Kidney epithelial cell (primary cell): ENCODE results near the gene ATP13A4. TPM values are rescaled to one million over a fixed set of nuclear protein-coding genes. Genes with fewer than 3 reads are reported as not detected.

Experiments used
- DNase-seq: peaks from one replicate; pipeline ENCODE4 v3.0.0-alpha.2; 2010; ENCODE audit warnings: low read depth
- H3K27me3 ChIP-seq: 2 replicates; pipeline ENCODE4 v1.6.0; 2011; ENCODE audit warnings: low read length; ENCODE audit not compliant: control insufficient read depth, insufficient read depth
- H3K36me3 ChIP-seq: 2 replicates; pipeline ENCODE4 v1.5.1; 2011; ENCODE audit warnings: low read length; ENCODE audit not compliant: control insufficient read depth, insufficient read depth
- H3K4me3 ChIP-seq: 2 replicates; pipeline ENCODE4 v1.5.1; 2011; ENCODE audit warnings: low read depth, mild to moderate bottlenecking, control low read depth, low read length
- total RNA-seq: library from RNA; depleted of rRNA; stranded (reverse); fragments of >200 nt; gene quantifications from 2 replicates; pipeline ENCODE4 v1.2.3, GENCODE V29; 2015
- TF ChIP-seq, protein P1 (sequence below): IDR thresholded peaks from 2 replicates; pipeline ENCODE4 v1.5.1; 2011; ENCODE audit warnings: mild to moderate bottlenecking, moderate library complexity, low read length, control low read depth, inconsistent platforms; ENCODE audit not compliant: insufficient read depth, poor library complexity, severe bottlenecking

ATP13A4 gene
- total RNA-seq: 0.42 and 1.6 TPM in 2 replicates

DNA sequence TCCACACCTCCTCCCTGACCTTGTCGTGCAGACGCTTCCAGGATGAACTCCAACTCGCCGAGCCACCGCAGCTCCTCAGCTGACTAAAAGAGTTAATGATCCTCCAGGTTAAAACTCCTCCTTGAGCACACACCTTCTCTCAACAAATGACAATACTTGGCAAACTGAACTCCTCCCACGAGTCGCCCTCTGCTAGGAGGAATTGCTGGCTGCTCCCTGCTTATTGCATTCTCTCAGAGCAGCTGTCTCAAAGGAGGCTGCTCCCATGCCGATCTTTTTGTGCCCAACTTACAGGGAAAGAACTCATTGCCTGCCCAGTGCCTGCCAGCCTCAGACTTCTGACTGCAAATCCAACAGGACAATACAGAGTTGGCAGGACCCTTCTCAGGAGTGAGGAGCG is at the start of gene ATP13A4:
Gene ATP13A4 (minus strand): TSS at position 85 of the 400 bp plus-strand sequence. CDS start 96 bp downstream, outside the sequence.
- no peak for DNase-seq
- TF ChIP-seq, protein P1, sequence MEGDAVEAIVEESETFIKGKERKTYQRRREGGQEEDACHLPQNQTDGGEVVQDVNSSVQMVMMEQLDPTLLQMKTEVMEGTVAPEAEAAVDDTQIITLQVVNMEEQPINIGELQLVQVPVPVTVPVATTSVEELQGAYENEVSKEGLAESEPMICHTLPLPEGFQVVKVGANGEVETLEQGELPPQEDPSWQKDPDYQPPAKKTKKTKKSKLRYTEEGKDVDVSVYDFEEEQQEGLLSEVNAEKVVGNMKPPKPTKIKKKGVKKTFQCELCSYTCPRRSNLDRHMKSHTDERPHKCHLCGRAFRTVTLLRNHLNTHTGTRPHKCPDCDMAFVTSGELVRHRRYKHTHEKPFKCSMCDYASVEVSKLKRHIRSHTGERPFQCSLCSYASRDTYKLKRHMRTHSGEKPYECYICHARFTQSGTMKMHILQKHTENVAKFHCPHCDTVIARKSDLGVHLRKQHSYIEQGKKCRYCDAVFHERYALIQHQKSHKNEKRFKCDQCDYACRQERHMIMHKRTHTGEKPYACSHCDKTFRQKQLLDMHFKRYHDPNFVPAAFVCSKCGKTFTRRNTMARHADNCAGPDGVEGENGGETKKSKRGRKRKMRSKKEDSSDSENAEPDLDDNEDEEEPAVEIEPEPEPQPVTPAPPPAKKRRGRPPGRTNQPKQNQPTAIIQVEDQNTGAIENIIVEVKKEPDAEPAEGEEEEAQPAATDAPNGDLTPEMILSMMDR: no peak
- H3K27me3 ChIP-seq: no peaks in the 10 kb centered on the region
- no peak within 1 kb of the TSS for H3K4me3 ChIP-seq
- H3K36me3 ChIP-seq: no peaks in the 10 kb centered on the region

DNA sequence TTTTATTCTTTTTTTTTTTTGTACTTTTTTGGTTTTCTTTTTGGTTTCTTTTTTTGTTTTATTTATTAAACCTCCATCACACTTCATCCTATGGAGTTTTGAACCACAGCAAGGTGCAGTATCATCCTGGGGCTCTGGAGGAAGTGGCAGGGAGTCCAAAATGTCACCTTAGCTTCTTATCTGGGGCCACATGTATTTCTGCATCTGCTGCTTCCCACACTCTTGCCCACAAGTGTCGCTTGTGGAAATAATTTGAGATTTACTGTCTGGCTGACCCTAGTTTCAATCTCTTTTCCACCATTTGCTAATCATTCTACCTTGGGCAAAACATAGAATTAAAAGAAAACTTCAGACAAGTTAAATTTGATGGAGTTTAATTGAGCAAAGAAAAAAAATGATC is 44.7 kb upstream of the ATP13A4 start:
- Histone ChIP-seq H3K27me3 (no peaks in the 10 kb centered on the region), H3K4me3 (no peak overlapping the region), H3K36me3 (peaks cover 1% of the 10 kb centered on the region)
- TF ChIP-seq, protein P1: no peak
- DNase-seq: no peak

DNA sequence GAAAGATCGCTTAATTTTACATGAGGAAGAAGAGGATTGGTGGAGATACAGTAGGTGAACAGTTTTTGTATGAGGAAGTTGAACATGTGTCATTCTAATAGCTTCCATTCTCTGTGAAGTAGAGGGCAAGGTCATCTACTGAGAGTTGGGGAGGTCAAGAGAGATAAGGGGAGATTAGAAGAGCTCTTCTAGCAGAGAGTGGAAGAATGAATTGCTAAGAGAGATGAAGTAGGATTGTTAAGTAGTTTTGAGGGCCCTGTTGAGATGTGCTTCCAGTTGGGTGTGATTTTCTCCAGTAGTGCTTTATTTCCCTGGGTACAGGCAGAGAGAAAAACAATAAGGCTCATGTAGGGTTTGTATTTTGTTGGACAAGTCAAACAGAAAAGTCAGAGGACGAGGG is 43.5 kb upstream of the ATP13A4 start:
- DNase-seq: no peak

DNA sequence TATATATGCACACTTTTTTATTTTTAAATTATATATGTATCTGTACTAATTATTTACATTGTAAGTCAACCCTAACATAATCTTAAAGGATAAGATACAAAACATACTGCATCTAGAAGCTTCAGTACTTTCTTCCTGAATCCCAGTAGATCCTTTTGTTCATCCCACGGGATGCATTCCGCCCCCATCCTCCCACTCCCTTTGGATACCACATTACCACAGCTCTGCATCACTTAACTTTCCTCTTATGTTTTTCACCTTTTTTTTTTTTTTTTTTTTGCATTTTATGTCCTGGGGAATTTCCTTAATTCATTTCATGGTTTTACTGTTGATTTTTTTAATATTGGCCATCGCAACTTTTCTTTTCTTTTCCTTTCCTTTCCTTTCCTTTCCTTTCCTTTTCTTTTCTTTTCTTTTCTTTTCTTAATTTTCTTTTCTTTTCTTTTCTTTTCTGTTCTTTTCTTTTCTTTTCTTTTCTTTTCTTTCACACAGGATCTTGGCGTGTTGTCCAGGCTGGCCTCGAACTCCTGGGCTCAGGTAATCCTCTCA is 41.3 kb upstream of the ATP13A4 start:
- Histone ChIP-seq H3K4me3 (no peak overlapping the region), H3K36me3 (peaks cover 1% of the 10 kb centered on the region), H3K27me3 (no peaks in the 10 kb centered on the region)
- TF ChIP-seq, protein P1: no peak
- DNase-seq: no peak

More for the DNA sequence above, 43.5 kb upstream of the ATP13A4 start:
- TF ChIP-seq, protein P1: no peak
- H3K36me3 ChIP-seq: peaks cover 1% of the 10 kb centered on the region
- no peaks in the 10 kb centered on the region for H3K27me3 ChIP-seq
- H3K4me3 ChIP-seq: no peak overlapping the region

GRCh38 chr3:193594946-193595689 is 40.4 kb upstream of the ATP13A4 start:
- no peak overlapping the region for H3K4me3 ChIP-seq
- H3K27me3 ChIP-seq: no peaks in the 10 kb centered on the region
- TF ChIP-seq, protein P1: no peak
- H3K36me3 ChIP-seq: peaks cover 1% of the 10 kb centered on the region
- no peak for DNase-seq
